ENCODE results near the gene NTF3.

DNA sequence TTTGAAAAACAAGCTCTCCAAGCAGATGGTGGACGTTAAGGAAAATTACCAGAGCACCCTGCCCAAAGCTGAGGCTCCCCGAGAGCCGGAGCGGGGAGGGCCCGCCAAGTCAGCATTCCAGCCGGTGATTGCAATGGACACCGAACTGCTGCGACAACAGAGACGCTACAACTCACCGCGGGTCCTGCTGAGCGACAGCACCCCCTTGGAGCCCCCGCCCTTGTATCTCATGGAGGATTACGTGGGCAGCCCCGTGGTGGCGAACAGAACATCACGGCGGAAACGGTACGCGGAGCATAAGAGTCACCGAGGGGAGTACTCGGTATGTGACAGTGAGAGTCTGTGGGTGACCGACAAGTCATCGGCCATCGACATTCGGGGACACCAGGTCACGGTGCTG is 62.4 kb downstream of the NTF3 start:
- TF ChIP-seq, protein P1, sequence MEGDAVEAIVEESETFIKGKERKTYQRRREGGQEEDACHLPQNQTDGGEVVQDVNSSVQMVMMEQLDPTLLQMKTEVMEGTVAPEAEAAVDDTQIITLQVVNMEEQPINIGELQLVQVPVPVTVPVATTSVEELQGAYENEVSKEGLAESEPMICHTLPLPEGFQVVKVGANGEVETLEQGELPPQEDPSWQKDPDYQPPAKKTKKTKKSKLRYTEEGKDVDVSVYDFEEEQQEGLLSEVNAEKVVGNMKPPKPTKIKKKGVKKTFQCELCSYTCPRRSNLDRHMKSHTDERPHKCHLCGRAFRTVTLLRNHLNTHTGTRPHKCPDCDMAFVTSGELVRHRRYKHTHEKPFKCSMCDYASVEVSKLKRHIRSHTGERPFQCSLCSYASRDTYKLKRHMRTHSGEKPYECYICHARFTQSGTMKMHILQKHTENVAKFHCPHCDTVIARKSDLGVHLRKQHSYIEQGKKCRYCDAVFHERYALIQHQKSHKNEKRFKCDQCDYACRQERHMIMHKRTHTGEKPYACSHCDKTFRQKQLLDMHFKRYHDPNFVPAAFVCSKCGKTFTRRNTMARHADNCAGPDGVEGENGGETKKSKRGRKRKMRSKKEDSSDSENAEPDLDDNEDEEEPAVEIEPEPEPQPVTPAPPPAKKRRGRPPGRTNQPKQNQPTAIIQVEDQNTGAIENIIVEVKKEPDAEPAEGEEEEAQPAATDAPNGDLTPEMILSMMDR (optimal IDR thresholded peaks at IDR 0.05 in 1 of 3, IDR thresholded peaks at IDR 0.05 in 1 of 3, conservative IDR thresholded peaks at IDR 0.05 in 1 of 3; ENCODE audit: extremely low read depth in 1 of 3, insufficient read depth in 2 of 3, low read length in 3 of 3), result no peak
- no peak for TF ChIP-seq EZH2 (IDR thresholded peaks at IDR 0.05; ENCODE audit: low read length)
